Limb (tissue), 2 donors: ENCODE results near the gene MOB3A.

Experiments
- DNase-seq, 2 donors: peaks; one replicate each; pipeline ENCODE4 v3.0.0-alpha.2; 2016; ENCODE audit errors: extremely low spot score in 2 of 2

Gene MOB3A

DNA sequence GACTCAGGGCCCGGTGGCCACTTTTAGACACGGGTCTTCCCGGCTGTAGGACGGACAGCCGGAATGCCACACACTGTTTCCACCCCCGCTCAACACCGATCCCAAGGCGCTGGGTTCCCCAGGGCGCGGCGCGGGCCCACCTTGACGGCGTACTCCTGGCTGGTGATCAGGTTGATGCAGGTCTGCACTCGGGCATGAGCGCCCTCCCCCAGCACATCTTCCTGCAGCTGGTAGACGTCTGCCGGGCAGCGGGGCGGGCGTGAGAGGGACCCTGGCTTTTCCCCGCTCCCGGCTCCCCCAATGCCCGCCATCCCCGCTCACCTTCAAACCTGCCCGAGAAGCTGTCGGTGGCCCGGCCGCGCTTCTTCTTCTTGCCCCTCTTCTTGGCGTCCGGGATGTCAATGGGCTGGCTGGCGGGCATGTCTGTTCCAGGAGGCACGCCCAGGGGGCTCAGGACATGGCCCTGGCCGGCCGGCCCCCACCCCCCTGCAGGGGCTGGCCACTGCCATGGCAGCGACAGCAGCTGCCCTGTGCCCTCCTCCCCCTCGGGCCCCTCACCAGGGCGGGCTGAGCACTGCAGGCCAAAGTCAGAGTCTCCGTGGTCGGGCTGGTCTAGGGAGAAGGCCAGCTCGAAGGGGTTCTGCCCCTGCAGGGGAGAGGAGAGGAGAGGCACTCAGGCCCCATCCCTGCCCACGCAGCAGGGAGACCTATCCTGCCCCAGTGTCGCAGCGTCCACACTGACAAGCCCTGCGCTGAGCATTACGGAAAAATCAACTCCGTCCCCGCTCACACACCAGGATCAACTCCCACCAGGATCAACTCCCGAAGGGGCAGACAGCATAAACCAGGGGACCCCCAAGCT, 49.8 kb downstream of the MOB3A start:
- no peak for DNase-seq

DNA sequence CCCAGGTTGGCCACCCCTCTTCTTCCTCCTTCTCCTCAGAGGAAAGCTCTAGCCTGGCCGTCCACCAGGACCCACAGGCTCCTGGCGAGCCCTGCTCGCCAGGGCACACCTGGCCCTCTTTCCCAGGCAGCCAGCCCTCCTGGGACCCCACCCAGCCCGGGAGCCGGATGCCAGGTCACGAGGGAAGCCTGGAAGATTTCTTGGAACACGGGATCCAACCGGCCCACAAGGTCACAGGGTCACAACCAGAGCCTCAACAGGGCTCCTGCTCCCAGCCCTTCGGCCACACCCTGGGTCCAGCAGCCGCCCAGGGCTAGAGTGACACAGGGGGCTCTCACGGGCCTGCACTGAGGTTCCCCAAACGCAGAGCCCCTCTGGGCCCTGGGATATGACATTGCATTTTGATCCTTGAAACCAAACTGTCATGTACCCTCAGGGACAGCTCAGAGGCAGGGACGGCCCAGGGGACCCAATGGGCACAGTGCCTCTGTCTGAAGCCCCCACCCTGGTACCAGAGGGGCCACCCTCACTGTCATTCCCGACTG, 50.6 kb downstream of the MOB3A start:
- no peak for DNase-seq

DNA sequence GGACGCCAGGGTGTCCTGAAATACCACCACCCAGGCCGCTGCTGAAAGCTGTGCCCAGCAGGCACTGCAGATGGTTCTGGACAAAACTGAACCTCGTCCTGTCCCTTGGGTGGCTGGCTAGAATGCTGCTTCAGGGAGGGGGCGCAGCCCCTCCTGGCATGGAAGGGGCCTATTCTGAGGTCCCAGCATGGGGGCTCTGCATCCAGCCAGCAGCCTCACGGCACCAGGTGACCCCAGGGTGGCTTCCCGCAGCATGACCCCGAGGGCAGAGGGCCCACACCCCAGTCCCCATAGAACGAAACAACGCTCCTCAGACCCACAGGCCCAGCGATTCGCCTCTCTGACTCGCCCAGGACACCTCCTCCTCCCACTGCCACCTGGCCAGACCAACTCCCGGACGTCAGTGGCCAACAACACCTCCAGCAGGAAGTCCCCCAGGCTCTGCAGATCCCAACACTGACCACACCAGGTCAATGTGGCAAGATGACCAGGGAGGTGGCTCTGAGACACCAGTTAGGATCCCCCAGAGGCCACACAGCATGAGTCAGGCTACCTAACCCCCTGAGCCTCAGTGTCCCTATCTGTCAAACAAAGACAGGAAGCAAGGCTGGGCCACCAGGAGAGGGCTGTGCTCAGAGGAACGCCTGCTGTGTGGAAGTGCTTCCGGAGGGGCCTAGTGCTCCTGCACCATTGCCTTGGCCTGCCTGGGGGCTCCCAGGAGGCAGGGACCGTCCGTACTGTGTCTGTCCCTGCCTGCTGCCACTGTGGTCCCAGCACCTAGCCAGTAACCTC, 51.2 kb downstream of the MOB3A start:
- no peak for DNase-seq

DNA sequence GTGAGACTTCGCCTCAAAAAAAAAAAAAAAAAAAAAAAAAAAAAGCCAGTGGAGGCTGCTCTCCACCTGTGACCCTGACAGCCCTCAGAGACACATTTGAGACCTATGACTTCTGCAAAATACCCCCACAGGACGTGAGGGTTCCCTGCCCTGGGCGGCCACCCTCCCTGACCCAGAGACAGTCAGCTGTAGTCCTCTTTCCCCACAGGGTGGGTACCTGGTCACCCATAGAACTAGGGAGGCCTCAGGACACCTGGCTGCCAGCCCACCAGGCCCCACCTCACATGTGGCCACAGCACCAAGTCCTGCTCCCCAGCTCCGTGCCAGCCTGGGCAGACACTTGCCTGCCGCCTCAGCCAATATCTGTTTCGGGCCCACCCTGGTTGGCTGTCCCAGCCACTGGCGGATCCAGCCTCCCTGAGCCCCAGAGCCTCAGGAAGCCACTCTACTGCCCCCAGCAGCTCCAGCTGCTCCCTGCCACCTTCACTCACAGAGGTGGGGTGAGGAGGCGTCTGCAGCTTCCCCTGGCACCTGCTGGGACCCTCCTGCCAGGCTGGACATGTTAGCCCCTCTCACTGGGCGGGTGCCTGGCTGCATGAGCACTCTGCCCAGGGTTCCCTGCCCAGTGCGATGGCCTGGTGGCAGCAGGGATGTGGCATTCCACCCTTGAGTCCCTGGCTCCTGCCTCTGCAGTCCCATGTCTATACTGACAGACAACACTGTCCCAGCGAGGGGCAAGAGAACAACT, 52.0 kb downstream of the MOB3A start:
- DNase-seq = peak in 1 of 2 donors; percentile 32

DNA sequence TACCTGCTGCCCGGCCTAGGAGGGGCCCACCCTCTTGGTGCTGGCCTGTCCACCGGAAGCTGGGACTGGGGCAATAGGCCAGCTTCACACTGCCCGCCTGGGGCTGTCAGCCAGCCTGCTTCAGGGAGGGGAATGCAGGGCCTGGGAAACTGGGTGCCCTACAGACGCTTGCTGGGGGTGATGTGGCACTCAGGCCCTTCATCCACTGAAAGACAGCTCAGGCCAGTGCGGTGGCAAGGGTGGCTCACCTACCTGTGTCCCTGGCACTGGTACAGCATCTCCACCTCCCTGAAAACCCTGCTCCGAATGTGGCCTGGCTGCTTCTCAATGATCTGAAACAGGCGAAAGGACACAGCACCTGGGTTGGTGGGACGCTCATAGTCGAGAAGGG, 52.9 kb downstream of the MOB3A start:
- DNase-seq = no peak

DNA sequence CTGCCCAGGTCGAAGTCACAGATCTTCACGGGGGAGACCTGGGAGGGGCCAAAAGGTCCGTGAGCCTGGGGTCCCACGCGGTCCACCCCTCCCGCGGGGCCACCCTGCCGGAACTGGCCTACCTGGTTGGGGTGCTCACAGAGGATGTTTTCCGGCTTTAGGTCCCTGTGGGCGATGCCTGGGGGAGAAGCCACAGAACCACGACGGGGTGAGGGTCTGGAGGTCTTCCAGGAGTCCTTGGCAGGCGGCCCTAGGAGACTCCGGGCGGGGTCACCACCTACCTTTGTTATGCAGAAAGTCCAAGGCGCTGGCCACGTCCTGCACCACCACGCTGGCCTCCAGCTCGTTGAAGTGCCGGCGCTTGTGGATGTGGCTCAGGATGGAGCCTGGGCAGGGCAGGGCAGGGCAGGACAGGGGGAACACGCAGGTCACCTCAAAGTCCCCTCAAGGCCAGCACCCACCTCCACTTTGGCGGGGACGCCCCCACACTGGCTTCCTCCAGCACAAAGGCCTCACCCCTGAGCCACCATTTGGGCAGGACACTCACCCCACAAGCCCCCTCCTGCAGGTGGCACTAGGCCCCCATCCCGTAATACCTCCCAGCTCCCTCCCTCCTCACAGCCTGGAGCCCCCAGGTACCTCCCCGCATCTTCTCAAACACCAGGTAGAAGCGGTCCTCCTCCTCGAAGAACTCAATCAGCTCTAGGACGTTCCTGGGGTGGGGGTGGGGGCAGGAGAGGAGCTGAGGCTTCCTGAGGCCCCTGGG, 53.5 kb downstream of the MOB3A start:
- no peak for DNase-seq

DNA sequence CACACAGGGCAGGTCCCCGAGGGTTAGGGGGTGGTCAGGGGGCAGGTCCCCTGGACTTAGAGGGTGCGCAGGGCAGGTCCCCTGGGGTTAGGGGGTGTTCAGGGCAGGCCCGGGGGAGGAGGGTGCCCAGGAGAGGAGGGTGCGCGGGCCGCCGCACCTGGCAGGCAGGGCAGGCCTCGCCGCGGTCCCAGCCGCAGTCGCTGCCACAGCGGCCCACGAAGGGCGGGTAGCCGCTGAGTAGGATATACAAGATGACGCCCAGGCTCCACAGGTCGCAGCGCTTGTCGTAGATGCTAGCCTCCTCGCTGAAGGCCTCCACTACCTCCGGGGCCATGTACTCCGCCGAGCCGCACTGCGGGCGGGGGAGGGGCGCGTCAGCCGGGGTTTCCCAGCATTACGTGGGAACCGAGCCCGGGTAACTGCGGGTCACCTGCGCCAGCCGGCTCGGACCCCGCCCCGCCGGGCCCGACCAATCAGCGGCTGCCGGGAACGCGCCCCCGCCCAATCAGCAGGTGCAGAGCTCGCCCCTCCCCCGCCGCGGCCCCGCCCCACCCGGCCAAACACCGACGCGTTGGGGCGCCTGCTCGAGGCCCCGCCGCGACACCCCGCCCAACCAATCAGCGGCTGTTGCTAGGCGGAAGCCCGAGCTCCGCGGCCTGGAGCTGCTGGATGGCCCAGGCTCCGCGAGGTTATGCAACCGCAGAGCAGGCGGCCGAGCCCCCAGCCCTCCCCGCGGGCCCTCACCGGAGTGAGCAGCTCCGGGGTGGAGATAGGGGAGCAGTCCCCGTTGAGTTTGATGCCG, 54.2 kb downstream of the MOB3A start:
- DNase-seq = peak; percentile 92 to 99

DNA sequence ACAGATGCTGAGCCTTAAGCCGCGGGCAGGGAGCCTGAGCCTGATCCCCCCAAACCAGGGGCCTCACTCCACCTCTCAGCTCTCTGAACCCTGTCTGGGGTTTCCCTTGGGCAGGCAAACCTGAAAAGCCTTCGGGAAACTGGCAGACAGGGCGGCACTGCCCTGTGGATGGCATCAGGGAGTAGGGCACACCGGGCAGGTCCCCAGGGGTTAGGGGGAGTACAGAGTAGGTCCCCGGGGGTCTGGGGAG, 54.8 kb downstream of the MOB3A start:
- peak in 1 of 2 donors; percentile 27 for DNase-seq

DNA sequence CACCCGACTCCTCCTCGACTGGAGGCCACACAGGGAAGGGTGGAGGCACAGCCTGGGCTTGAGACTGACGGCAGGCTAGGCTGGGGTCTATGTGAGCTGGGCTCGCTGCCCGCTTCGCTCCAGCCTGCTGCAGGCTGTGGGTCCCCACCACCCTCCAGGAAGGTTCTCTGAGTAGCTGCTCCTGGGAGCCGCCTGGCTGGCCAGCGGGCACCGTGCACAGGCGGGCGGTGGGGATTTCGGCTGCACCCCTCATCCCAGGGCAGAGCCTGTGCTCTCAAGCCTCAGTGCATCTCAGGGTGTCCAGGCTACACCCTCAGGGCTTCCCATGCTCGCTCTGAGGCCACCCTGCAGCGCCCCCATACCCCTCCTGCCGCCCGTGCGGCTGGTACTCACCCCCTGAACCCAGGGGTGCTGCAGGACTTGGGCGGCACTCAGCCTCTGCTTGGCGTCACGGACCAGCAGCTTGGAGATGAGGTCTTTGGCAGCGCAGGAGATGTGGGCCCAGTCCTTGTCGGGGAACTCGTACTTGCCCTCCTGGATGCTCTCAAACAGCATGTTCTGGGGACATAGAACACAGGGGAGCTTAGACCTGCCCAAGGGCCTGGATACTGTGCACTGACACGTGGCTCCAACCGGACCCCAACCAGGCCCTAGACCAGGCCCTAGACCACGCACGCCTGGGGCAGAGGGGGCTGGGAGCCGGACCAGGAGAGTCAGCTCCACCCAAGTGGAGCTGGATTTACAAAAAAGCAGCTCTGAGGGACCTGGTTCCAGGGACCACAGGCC, 55.3 kb downstream of the MOB3A start:
- DNase-seq = peak in 1 of 2 donors; percentile 29

DNA sequence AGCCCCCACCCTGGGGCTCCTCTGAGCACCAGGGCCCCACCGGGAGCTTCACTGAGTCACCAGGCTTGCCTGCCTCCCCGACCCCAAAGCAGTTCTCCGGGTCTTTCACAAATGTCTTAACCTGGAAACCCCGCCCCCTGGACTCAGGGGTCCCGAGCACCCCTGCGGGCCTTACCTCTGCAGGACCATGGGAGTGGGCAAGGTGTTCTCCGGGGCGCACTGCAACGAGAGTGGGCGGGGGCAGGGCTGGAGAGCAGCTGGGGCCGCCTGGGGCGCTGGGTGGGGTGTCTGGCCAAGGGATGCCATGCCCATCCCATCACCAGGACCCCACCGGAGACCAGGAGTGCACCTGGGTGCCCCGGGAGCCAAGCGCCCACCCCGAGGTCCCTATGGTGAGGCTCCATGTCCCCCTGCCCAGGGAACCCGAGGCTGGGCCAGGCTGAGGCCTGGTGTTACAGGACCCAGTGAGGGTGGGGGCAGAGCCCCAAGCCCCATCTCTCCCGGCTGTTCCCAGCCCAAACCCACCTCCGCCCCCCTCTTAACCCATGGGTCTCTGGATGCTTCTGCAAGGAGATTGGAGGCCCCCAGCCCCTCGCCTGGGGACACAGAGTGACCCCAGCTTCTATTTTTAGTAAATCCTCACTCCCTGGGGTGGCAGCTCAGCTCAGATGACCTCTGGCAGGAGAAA, 56.0 kb downstream of the MOB3A start:
- peak in 1 of 2 donors; percentile 35 for DNase-seq

DNA sequence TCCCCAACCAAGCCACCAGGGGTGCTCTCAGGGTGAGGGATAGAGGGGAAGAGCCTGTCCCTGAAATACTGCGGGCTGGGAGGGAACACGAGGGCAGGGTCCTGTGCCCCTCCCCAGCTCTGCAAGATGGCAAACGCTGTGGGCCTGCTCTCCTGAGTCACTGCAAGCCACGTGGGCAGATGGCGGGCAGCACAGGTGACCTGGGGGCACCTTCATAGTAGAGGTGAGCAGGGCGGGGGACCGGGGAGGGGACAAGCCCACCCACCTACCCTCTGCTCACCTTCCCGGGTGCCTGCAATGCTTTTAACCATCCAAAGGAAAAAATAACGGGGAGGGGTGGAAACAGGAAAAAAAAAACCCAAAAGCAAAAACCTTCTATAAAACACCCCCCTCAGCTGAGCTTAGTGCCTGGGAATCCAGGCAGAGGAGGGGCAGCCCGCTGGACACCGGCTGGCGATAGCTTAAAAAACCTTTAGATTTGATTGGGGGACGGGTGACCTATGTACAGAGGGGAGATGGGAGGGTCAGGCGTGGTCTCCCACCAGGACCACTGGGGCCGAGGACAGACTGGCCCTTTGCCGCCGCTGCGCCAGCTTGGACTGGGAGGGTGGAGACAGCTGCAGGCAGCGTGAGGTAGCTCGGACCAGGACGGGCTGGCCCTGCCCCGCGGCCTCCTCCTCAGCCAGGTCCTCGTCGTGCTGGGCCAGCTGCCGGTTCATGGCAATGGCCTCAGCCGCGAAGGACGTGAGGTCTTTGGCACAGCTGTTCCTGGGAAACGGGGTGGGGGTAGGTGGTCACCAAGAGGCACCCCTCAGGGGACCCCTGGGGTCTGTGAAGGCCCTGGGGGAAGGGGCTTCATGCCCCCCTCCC, 56.8 kb downstream of the MOB3A start:
- peak in 1 of 2 donors; percentile 31 for DNase-seq

DNA sequence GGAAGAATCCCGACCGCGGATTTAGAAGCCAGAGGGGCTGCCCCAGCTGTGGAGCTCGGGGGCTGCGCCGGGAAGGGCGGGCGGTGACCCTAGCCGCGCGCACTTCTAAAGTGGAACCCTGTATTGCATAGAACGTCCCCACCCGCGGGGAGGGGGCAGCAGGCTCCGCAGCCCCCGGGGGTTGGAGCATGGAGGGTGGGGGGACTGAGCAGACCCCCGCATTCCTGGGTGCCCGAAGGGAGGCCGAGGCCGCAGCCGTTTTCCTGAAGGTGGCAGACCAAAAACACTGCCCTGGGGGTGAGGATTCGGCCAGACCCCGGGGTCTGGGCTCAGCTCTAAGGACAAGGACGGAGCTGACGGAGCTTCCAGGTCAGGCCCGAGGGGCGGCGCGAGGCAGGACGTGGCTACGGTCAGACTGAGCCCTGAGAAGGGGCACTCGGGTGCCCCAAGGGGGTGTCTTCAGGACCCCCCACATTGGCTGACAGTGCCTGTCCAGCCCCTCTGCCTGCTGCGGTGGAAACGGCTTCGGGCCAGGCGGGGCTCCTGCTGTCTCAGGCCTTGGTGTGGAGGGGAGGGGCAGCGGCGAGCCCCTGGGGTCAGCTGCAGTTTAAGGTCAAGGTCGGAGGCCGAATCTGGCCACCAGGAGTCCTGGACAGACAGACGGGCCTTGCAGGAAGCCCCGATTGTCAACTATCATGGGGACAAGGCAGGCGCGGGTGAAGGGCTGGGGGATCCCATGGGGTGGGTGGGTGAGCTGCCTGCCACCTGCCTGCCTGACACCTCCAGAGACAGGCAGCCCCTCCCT, 57.6 kb downstream of the MOB3A start:
- no peak for DNase-seq

DNA sequence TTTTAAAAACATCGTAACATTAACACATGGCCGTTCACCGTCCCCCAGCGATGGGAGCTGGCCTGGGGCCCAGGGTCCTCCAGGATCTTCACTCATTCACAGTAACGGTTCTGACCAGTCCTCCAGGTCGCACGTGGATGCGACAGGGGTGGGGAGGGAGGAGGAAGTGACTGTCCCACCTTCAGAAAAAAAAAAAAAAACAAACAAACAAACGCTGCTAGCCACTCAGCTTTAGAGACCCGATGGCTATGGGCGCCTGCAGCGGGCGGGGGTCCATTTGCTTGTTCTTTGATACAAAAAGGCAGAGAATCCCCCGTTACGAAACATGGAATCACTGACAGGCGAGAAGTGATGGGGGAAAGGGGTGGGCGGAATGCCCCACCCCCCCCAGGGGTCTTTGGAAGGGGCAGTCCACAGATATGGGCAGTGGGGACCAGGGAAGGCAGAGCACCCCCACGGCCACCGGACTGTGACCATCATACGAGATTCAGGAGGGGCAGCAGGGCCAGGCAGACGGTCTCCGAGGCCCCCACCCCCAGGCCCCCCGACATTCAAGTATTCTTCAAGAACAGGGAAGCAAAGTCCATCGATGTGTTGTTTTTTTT, 58.4 kb downstream of the MOB3A start:
- DNase-seq = no peak

DNA sequence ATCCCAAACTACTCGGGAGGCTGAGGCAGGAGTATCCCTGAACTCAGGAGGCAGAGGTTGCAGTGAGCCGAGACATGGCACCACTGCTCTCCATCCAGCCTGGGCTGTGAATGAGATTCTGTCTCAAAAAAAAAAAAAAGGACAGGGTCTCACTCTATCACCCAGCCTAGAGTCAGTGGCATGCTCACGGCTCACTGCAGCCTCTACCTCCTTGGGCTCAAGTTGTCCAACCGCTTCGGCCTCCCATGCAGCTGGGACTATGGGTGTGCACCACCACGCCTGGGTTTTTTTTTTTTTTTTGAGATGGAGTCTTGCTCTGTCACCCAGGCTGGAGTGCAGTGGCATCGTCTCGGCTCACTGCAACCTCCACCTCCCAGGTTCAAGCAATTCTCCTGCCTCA, 59.7 kb downstream of the MOB3A start:
- DNase-seq = no peak

DNA sequence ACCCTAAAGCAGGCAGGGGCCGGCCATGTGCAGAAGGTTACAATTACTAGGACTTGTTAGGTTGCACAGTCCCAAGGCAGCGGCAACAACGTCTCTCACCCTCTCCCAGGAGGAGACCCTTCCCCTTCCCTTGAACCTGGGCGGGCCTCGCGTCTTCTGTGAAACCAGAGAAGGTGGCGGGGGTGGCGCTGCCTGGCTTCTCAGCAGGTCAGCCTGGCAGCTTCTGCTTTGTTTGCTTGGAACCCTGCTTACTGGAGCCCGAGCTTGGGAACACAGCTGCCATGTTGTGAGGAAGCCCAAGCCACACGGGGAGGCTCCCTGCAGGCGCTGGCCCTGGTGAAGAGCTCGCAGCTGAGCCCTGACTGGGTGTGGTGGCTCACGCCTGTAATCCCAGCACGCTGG, 60.5 kb downstream of the MOB3A start:
- DNase-seq = no peak

DNA sequence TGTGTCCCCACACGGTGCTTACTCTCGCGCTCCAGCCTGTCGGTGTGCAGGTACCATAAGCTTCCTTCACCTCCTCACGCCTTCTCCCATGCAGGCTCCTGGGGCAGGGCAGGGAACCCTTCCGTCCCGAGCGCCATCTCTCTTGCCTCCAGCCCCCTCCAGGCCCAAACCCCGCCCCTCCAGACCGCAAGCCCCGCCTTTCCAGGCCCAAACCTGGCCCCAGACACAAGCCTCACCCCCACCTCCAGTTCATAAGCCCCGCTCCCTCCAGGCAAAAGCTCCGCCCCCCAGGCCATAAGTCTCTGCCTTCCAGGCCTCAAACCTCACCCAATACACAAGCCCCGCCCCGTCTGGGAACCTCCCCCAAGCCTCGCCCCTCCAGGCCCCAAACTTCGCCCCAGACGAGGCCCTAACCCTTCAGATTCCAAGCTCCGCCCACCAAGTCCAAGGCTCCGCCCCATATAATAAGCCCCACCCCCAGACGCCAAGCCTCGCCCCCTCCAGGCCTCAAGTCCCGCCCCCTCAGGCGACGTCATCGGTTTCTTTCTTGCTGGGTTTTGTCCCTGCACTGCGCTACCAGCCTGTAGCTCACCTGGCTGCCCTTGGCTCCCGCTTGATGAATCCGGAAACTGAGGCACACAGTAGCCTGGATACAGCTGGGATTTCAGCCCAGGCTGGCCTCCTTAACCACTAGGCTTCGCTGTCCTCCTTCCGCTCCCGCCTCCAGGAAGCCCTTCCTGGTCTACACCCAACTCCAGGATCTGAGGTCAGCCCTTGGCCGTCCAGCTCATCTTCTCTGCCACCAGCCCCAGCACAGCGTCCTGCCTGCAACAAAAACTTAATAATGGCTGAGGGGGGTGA, 61.2 kb downstream of the MOB3A start:
- DNase-seq = peak in 1 of 2 donors; percentile 41
